ENCODE measurements around the gene WDFY2.

- TF ChIP-seq EZH2 (IDR thresholded peaks at IDR 0.05; ENCODE audit: insufficient read depth, poor library complexity, severe bottlenecking) (no peak), EZH2phosphoT487 (IDR thresholded peaks at IDR 0.05; ENCODE audit: insufficient read depth, low read depth) (no peak)
Measured at GRCh38 chr13:51717786-51718398, 133.6 kb downstream of the WDFY2 start.

Measured in GM23248 (cell line).